Activated naive CD4-positive, alpha-beta T cell treated with anti-CD3 and anti-CD28 coated beads, Interleukin-2, amount 10 ng/mL, durations not matched to agents 7 days and 5 days (primary cell): ENCODE data around the gene MNAT1.
"Not testable (repeated sequence)": the region's sequence is repeated elsewhere in the genome, so short reads cannot be mapped to it uniquely, and the experiment has no call there.

ENCODE experiments used
- CTCF ChIA-PET: fragments of 350-600 bp; sonication (Branson Sonifier 250); formaldehyde crosslinking; loops from one replicate; lab custom pipeline; 2021; ENCODE audit warnings: antibody characterized with exemption; lab: Charles Lee
- DNase-seq: peaks from one replicate; pipeline ENCODE4 v3.0.0-alpha.2; 2020
- H3K27ac Mint-ChIP-seq: one replicate; pipeline ENCODE4 v1.8.0; 2021; ENCODE audit warnings: mild to moderate bottlenecking, moderate library complexity, mixed read lengths
- H3K27me3 Mint-ChIP-seq: one replicate; pipeline ENCODE4 v1.8.0; 2021; ENCODE audit warnings: mild to moderate bottlenecking, mixed read lengths
- H3K36me3 Mint-ChIP-seq: one replicate; pipeline ENCODE4 v1.8.0; 2021; ENCODE audit warnings: mixed read lengths
- H3K4me1 Mint-ChIP-seq: one replicate; pipeline ENCODE4 v1.8.0; 2021; ENCODE audit warnings: mixed read lengths
- H3K4me3 Mint-ChIP-seq: one replicate; pipeline ENCODE4 v1.8.0; 2021; ENCODE audit warnings: mild to moderate bottlenecking, moderate library complexity, mixed read lengths
- H3K9me3 Mint-ChIP-seq: one replicate; pipeline ENCODE4 v1.8.0; 2021; ENCODE audit warnings: mixed read lengths

Gene MNAT1

DNA sequence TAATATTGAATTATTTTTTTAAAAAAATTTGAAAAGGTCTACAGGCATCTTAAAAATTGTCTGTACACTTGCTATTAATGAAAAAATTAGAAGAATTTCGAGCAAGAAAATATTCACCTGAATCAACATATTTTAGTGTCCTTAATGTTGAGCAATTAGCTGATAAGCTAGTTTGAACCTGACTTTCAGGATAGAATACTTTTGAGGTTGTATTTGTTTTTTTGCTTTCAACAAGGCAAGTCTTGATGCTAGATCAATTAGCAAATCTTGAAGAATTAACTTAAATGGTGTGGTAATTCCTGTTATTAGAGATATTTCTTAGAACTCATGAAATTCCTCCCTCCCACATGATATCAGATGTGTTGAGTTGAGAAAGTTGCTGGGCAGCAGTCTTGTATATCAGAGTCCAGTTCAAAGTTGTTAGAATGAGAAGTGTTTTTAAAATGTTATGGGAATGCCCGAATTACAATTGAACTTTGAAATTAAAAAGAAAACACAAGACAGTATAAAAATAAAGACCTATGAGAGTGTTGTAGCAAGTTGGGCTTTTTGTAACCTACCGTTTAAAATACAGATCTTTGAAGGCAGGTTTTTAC lies 127.1 kb downstream of the MNAT1 start:
- H3K36me3 Mint-ChIP-seq = peaks cover 3% of the 10 kb centered on the region

GRCh38 chr14:60862283-60862682 lies 127.7 kb downstream of the MNAT1 start:
- H3K4me1 Mint-ChIP-seq = no peaks in the 10 kb centered on the region
- no peak overlapping the region for H3K27ac Mint-ChIP-seq
- peaks cover 3% of the 10 kb centered on the region for H3K36me3 Mint-ChIP-seq
- CTCF ChIA-PET = no interaction called here
- peaks cover 3% of the 10 kb centered on the region for H3K9me3 Mint-ChIP-seq
- H3K4me3 Mint-ChIP-seq = no peak overlapping the region
- no peak for DNase-seq
- H3K27me3 Mint-ChIP-seq = no peaks in the 10 kb centered on the region

More for the DNA sequence above, 127.1 kb downstream of the MNAT1 start:
- DNase-seq = no peak
- Mint-ChIP-seq H3K4me1 (no peaks in the 10 kb centered on the region), H3K27me3 (no peaks in the 10 kb centered on the region), H3K4me3 (no peak overlapping the region), H3K9me3 (peaks cover 7% of the 10 kb centered on the region), H3K27ac (no peak overlapping the region)
- CTCF ChIA-PET = no interaction called here

DNA sequence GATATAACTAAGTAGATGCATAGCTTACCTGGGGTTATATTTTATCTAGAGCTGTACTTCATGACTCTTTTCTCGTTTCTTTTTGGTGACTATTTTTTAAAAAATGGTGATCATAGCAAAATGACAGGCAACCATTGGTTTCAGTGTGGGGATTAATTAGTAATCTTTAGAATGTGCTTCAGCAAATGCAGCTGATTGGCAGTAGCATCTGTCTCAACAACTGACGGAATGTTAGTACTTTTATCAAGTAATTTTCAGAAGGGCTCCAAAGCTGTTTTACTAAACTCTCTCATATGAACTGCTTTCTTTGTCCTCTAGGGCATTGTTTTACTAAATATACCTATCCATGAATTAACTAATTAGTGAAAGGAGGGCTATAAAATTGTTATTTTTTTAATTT lies 128.7 kb downstream of the MNAT1 start:
- CTCF ChIA-PET = interaction anchor here (0.5 kb wide), 1 partner anchor 1286 kb away, joined by 3 read pairs; no protein-coding TSS in a partner anchor
- Mint-ChIP-seq H3K36me3 (no peaks in the 10 kb centered on the region), H3K4me3 (no peak overlapping the region), H3K27ac (no peak overlapping the region), H3K9me3 (no peaks in the 10 kb centered on the region), H3K27me3 (no peaks in the 10 kb centered on the region), H3K4me1 (no peaks in the 10 kb centered on the region)
- DNase-seq = no peak

- Mint-ChIP-seq H3K36me3 (no peaks in the 10 kb centered on the region), H3K27ac (no peak overlapping the region), H3K4me3 (no peak overlapping the region), H3K27me3 (no peaks in the 10 kb centered on the region), H3K9me3 (no peaks in the 10 kb centered on the region), H3K4me1 (no peaks in the 10 kb centered on the region)
- DNase-seq = no peak
- CTCF ChIA-PET = no interaction called here
Observed at GRCh38 chr14:60865378-60866127, 131.0 kb downstream of the MNAT1 start.

DNA sequence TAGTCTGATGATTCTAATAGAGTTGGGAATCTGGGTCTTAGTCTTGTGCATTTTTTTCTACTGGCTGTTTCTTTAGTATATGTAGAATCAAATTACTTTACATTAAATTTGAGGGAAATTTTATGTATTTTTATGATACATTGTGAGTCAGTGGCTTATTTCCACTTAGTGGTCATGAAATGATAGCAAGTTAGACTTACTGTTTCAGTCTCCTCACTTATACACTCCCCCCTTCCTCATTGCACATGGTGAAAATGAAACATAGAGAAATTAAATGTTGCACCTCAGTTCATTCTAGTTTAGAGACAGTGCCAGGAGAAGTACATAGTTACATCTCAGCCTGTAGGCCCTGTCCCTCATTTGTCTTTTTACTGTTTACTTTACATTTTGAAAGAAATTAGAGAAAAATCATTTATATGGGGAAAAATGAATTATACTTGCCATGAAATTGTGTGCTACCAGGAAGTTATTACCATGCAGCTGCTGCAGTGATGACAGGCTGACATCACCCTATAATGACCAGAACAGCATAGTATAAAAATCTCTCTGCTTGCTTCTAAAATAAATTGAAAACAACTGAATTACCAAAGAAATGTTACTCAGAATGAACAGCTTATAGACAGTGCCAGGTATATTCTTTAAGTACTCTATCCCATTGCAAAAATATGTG lies 133.1 kb downstream of the MNAT1 start:
- Mint-ChIP-seq H3K4me3 (no peak overlapping the region), H3K9me3 (no peaks in the 10 kb centered on the region), H3K27me3 (no peaks in the 10 kb centered on the region), H3K36me3 (no peaks in the 10 kb centered on the region), H3K27ac (no peak overlapping the region), H3K4me1 (no peaks in the 10 kb centered on the region)
- no peak for DNase-seq
- CTCF ChIA-PET = no interaction called here

GRCh38 chr14:60878121-60878520 lies 143.6 kb downstream of the MNAT1 start:
- no peak for DNase-seq
- CTCF ChIA-PET = no interaction called here

GRCh38 chr14:60878536-60878935 lies 144.0 kb downstream of the MNAT1 start:
- Mint-ChIP-seq H3K36me3 (peaks cover 19% of the 10 kb centered on the region), H3K9me3 (peaks cover 9% of the 10 kb centered on the region), H3K27me3 (no peaks in the 10 kb centered on the region), H3K4me1 (peaks cover 2% of the 10 kb centered on the region), H3K4me3 (no peak overlapping the region), H3K27ac (no peak overlapping the region)
- DNase-seq = no peak
- CTCF ChIA-PET = no interaction called here

More at GRCh38 chr14:60878121-60878520, 143.6 kb downstream of the MNAT1 start:
- H3K4me1 Mint-ChIP-seq = peaks cover 2% of the 10 kb centered on the region
- H3K4me3 Mint-ChIP-seq = no peak overlapping the region
- no peaks in the 10 kb centered on the region for H3K27me3 Mint-ChIP-seq
- H3K36me3 Mint-ChIP-seq = peaks cover 17% of the 10 kb centered on the region
- H3K9me3 Mint-ChIP-seq = peaks cover 8% of the 10 kb centered on the region
- H3K27ac Mint-ChIP-seq = no peak overlapping the region

- H3K27ac Mint-ChIP-seq = no peak overlapping the region
- H3K36me3 Mint-ChIP-seq = peaks cover 37% of the 10 kb centered on the region
- DNase-seq = no peak
- CTCF ChIA-PET = no interaction called here
- H3K4me3 Mint-ChIP-seq = no peak overlapping the region
- peaks cover 2% of the 10 kb centered on the region for H3K4me1 Mint-ChIP-seq
- peaks cover 33% of the 10 kb centered on the region for H3K9me3 Mint-ChIP-seq
- H3K27me3 Mint-ChIP-seq = no peaks in the 10 kb centered on the region
Observed at GRCh38 chr14:60882219-60882618, 147.7 kb downstream of the MNAT1 start.

GRCh38 chr14:60884134-60884533 lies 149.6 kb downstream of the MNAT1 start:
- Mint-ChIP-seq H3K27ac (no peak overlapping the region), H3K4me3 (no peak overlapping the region), H3K9me3 (peaks cover 35% of the 10 kb centered on the region), H3K27me3 (no peaks in the 10 kb centered on the region), H3K36me3 (peaks cover 39% of the 10 kb centered on the region), H3K4me1 (no peaks in the 10 kb centered on the region)
- CTCF ChIA-PET = no interaction called here
- DNase-seq = no peak

DNA sequence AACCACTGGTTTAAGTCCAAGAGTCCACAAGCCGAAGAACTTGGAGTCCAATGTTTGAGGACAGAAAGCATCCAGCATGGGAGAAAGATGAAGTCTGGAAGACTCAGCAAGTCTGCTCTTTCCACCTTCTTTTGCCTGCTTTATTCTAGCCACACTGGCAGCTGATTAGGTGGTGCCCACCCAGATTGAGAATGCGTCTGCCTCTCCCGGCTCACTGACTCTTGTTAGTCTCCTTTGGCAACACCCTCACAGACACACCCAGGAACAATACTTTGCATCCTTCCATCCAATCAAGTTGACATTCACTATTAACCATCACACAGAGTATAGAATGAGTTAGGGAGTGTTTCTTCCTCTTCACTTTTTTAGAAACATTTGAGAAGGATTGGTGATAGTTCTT lies 156.1 kb downstream of the MNAT1 start:
- CTCF ChIA-PET, H3K4me3 Mint-ChIP-seq, H3K27ac Mint-ChIP-seq, DNase-seq, H3K36me3 Mint-ChIP-seq, H3K27me3 Mint-ChIP-seq, H3K9me3 Mint-ChIP-seq: not testable (repeated sequence)
- peaks cover 10% of the 10 kb centered on the region for H3K4me1 Mint-ChIP-seq

GRCh38 chr14:60893911-60894310 lies 159.3 kb downstream of the MNAT1 start:
- Mint-ChIP-seq H3K4me1 (peaks cover 10% of the 10 kb centered on the region), H3K27ac (no peak overlapping the region), H3K36me3 (no peaks in the 10 kb centered on the region), H3K9me3 (no peaks in the 10 kb centered on the region), H3K4me3 (no peak overlapping the region), H3K27me3 (no peaks in the 10 kb centered on the region)
- CTCF ChIA-PET = no interaction called here
- no peak for DNase-seq

- Mint-ChIP-seq H3K27ac (no peak overlapping the region), H3K36me3 (no peaks in the 10 kb centered on the region), H3K4me1 (no peaks in the 10 kb centered on the region), H3K4me3 (no peak overlapping the region), H3K9me3 (no peaks in the 10 kb centered on the region), H3K27me3 (no peaks in the 10 kb centered on the region)
- CTCF ChIA-PET = no interaction called here
- DNase-seq = no peak
Observed at GRCh38 chr14:60904381-60904780, 169.8 kb downstream of the MNAT1 start.

DNA sequence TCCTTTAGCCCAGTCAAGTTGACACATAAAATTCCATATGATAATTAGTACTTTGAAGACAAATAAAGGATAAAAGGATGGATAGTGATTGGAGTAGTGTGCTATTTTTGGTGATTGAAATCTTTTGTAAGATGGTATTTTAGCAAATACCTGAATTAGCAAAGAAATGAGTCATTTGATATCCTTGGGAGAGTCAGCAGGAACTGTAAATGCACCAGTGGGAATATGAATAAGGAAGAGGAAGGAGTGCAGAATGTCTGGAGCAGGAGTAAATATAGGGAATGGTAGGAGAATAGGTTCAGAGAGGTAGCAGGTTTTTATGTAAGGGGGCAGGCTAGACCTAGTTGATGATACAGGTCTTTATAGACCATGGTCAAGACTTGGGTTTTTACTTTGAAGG lies 171.4 kb downstream of the MNAT1 start:
- Mint-ChIP-seq H3K4me1 (no peaks in the 10 kb centered on the region), H3K27ac (no peak overlapping the region), H3K36me3 (no peaks in the 10 kb centered on the region), H3K4me3 (no peak overlapping the region), H3K27me3 (no peaks in the 10 kb centered on the region), H3K9me3 (peaks cover 4% of the 10 kb centered on the region)
- CTCF ChIA-PET = no interaction called here
- DNase-seq = no peak

GRCh38 chr14:60915781-60916180 lies 181.2 kb downstream of the MNAT1 start:
- Mint-ChIP-seq H3K27me3 (no peaks in the 10 kb centered on the region), H3K36me3 (no peaks in the 10 kb centered on the region), H3K4me1 (no peaks in the 10 kb centered on the region), H3K9me3 (peaks cover 6% of the 10 kb centered on the region), H3K4me3 (no peak overlapping the region), H3K27ac (no peak overlapping the region)
- CTCF ChIA-PET = no interaction called here
- no peak for DNase-seq

DNA sequence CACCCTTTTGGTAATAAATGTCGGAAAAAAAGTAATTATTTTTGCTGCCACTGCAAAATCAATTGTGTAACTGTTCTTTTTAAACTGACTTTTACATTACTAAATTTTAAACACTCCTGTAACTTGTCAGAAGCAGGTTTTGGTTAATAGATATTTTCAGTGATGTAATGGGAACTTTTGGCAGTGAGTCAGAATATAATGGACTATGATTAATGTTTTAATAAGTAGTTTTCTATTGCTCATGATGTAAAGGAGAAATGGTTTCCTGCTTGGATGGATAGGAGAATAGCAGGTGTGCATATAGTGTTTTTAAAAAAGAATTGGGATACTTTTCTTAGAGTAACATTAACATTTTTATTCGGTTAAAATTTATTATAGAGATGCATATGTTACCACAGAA lies 187.5 kb downstream of the MNAT1 start:
- CTCF ChIA-PET = no interaction called here
- Mint-ChIP-seq H3K27ac (no peak overlapping the region), H3K4me1 (no peaks in the 10 kb centered on the region), H3K4me3 (no peak overlapping the region), H3K36me3 (no peaks in the 10 kb centered on the region), H3K27me3 (no peaks in the 10 kb centered on the region), H3K9me3 (no peaks in the 10 kb centered on the region)
- DNase-seq = no peak
